GM18499 (cell line): ENCODE data around the gene MAEL.
A peak's percentile ranks its signal among the peaks of the same experiment; 100 is the strongest.
"Not testable (repeated sequence)": the region's sequence is repeated elsewhere in the genome, so short reads cannot be mapped to it uniquely, and the experiment has no call there.

Experiments used
- ATAC-seq: cut with Tn5 transposase; IDR thresholded peaks from one replicate; pipeline ENCODE4 v1.9.1; 2021; ENCODE audit warnings: moderate number of reproducible peaks; ENCODE audit not compliant: insufficient read depth, unreplicated experiment

MAEL gene

DNA sequence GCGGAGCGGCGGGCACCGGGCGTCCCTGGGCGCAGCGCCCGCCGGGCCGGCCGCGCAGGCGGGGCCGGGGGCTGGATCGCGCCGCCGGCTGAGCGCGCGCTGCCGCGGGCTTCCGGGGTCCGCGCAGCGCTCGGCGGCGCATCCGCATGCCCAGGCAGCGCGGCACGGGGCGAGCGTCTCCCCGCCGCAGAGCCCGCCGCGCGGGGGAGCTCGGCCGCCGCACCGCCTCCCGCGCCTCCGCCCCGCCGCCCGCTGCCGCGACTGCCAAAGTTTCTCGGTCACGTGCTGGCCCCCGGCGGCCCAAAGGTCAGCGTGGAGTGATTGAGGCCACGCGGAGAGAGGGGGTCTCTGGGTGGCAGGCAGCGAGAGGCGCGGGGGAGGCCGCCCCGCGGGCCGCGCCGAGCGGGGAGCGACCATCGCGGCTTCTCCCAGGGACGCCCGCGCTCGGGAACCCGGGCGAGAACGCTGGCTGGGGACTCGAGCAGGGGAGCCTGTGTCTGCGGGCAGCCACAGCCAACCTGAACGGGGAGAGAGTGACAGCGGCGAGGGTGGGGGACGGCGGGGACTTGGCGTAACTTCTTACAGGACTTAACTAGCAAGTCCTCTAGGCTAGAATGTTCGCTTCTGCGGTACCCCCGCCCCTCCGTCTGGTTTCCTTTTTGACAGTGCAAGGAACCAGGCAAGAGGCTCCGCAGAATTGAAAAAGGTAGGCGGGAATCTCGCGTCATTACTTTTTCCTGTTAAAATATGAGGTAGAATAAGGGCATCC, 13.5 kb upstream of the MAEL start, which contains the start of gene ILDR2:
TSS of gene ILDR2 (minus strand) at position 180 of the 769 bp plus-strand sequence. CDS start 272 bp downstream, outside the sequence.
- no peak for ATAC-seq

DNA sequence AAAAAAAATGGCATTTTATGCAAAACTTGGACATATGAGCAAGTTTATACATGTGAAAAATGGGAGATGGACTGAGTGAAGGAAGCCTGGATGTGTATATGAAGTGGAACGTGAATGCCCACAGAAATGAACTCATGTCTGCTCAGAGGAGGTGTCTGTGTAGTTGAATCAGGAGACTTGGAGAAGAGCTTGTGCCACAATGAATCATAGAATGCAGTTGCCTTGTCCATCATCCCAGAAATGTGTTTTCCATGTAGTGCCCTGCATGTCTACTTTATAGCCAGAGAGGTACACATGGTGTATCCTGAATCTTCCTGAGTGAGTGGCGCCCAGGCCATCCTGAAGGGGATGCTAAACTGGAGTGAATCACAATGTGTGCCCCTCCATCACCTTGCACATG, 11.1 kb upstream of the MAEL start:
- ATAC-seq = no peak

GRCh38 chr1:166978821-166979220, 10.3 kb upstream of the MAEL start:
- peak; percentile 76 for ATAC-seq

GRCh38 chr1:166980383-166980782, 8.7 kb upstream of the MAEL start:
- no peak for ATAC-seq

DNA sequence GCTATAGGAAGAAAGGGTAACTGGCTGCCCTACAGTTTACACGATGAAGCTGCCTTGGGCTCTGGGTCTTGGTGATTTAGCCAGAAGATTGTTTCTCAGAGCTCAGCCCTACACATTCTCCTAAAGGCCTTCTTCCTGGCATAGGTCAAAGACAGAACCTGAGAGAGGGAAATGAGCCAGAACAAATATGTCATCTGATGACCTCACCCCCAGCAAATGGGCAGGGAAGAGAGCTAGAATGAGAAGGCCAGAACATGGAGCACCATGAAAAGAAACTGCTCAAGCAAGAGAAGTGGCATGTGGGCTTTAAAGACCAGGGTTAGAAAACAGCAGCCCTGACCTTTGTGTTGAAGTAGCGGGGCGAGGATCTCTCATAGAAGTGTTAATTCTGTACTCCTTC, 8.3 kb upstream of the MAEL start:
- ATAC-seq = no peak

DNA sequence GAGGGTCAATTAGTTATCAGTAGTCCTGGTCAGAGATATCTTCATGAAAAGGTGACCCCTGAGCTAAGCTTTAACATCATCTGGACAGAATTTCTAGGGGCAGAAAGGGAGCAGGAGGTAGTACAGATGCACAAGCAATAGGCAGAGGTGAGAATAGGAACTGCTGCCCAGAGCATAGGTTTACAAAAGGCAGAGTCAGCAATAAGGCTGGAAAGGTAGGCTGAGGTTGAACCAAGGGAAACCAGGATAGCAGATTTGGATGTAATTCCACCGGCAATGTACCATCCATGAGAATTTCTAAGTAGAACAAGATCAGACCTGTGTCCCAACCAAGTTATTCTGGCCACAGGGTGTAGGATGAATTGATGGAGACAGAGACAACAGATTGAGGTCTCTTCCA, 7.5 kb upstream of the MAEL start:
- ATAC-seq = no peak

- ATAC-seq = no peak
Measured at GRCh38 chr1:166999075-166999474, 10.0 kb downstream of the MAEL start.

DNA sequence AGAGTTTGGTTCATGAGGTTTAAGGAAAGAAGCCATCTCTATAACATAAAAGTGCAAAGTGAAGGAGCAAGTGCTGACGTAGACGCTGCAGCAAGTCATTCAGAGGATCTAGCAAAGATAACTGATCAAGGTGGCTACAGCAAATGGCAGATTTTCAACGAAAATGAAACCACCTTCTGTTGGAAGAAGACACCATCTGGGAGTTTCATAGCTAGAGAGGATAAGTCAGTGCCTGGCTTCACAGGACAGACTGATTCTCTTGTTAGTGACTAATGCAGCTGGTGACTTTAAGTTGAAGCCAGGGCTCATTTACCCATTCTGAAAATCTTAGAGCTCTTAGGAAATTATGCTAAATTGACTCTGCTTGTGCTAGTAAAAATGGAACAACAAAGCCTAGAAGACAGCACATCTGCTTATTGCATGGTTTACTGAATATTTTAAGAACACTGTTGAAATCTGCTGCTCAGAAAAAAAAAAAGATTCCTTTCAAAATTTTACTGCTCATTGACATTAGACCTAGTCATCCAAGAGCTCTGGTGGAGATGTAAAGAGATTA, 10.5 kb downstream of the MAEL start:
- ATAC-seq = no peak

DNA sequence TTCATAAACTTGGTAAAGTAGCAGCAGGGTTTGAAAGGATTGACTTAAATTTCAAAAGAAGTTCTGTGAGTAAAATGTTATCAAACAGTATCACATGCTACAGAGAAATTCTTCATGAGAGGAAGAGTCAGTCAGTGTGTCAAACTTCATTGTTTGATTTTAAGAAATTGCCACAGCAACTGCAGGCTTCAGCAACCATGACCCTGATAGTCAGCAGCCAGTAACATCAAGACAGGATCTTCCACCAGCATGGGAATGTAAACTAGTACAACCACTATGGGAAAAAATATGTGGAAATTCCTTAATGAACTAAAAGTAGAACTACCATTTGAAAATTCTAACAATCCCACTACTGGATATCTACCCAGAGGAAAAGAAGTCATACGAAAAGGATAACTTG, 11.5 kb downstream of the MAEL start:
- no peak for ATAC-seq

DNA sequence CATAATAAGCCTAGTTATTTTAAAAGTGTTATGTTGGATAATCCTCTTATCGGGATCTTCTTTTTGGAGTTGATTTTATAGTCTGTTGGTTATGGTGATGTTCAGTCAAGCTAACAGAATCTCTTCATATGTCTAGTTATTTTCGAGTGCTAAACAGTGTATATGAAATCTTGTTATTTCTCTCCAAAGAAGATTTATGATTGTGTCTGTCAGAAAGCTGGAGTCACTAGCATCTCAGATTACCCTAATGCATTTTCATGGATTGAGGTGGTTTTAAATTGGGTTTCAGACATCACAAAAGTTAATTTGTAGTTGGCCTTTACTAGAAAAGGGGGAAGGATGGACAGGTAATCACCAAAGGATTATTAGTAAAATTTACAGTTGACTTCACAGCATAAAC, 13.3 kb downstream of the MAEL start:
- no peak for ATAC-seq

- ATAC-seq = no peak
Measured at GRCh38 chr1:167003711-167004110, 14.6 kb downstream of the MAEL start.

GRCh38 chr1:167011560-167012191, 22.6 kb downstream of the MAEL start:
- no peak for ATAC-seq

- ATAC-seq = no peak
Measured at GRCh38 chr1:167012570-167012969, 23.5 kb downstream of the MAEL start.

DNA sequence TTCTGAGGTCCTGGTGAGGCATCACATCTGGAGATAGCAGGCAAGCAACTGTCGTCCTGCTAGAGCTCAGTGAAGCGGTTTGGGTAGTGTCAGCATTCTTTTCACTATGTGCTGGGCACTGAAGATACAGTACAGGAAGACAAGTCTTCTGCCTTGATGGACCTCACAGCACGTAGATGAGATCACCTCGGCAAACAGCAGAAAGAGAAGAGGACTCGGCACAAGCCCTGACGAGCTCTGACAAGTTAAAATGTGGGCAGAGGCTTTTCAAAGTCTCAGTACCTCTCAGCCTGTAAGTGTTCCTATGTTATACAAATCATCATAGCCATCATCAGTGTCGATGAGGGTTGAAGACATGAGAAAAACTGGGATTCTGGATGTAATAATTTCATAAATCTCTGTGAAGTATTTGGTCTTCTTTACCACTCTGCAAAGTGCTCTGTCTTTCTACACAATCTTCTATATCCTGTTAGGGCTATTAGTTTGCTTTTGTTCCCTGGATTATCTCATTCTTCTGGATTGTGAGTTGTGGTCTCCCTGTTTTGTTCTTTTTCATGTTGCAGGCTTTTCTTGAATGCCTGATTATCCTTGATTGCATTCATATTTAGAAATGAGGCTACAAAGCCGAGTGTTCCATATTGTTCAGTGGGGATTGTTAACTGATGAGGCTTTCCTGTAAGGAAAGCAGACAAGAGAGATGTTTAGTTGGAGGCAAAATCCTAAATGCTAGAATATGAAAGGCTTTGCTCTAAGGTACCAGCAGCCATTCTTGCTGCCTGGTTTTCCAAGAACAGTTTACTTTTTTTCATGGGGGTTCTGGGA, 24.2 kb downstream of the MAEL start:
- ATAC-seq = no peak

DNA sequence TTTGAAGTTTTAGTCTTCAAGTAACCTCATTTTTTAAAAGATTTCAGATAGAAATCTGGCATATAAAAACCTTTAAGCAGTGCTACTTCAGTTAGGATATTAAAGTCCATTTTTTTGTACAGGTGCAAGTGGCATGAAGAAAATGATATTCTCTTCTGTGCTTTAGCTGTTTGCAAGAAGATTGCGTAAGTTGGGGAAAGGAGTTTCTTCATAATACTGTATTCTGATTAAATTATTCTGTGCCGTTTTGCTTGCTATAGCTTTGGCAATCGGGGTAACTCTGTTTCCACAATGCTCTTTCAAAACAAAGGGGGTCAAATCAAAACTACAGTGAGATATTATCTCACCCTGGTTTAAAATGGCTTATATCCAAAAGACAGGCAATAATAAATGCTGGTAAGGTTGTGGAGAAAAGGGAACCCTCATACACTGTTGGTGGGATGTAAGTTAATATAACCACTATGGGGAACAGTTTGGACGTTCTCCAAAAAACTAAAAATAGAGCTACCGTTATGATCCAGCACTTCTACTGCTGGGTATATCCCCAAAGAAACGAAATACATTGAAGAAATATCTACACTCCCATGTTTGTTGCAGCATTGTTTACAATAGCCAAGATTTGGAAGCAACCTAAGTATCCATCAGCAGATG, 27.1 kb downstream of the MAEL start:
- ATAC-seq = no peak

- no peak for ATAC-seq
Measured at GRCh38 chr1:167022384-167022783, 33.3 kb downstream of the MAEL start.

DNA sequence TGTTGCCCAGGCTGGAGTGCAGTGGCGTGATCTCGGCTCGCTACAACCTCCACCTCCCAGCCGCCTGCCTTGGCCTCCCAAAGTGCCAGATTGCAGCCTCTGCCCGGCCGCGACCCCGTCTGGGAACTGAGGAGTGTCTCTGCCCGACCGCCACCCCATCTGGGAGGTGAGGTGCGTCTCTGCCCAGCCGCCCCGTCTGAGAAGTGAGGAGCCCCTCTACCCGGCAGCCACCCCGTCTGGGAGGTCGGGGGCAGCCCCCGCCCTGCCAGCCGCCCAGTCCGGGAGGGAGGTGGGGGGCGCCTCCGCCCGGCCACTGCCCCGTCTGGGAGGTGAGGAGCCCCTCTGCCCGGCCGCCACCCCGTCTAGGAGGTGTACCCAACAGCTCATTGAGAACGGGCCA, 40.5 kb downstream of the MAEL start:
- not testable (repeated sequence) for ATAC-seq

GRCh38 chr1:167033646-167034045, 44.6 kb downstream of the MAEL start:
- ATAC-seq = no peak

DNA sequence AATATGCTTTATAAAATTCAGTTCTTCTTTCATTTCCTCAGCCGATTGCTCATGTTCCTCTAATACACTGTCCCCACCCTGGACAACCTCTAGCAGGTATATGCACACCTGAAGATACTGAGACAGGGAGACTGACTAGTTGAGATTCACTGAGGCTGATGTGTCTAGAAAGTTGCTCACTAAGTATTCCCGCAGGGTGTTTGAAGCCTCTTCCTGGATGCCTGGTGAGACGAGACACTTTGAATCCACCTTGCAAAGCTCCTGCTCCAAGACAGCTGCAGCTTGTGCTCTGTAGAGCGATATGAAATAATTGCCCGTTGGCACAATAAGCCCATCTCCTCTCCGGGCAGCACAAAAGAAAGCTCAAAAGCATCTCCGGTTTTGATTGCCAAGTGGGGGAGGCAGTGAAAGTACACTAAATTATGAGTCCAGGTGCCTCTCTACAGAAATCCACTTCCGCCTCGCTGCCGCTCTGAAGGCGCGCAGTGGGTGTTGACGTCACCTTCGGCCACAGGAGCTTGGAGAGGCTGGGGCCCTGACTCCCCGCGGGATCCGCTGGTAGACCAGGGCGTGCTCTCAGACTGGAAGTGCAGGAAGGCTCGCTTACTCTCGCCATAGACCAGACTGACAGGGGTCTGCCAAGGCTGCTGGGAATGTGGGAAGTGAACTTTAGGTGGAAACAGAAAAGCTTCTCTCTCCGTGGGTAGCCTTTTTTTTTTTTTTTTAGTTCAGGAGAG, 54.8 kb downstream of the MAEL start:
- ATAC-seq = peak; percentile 91

DNA sequence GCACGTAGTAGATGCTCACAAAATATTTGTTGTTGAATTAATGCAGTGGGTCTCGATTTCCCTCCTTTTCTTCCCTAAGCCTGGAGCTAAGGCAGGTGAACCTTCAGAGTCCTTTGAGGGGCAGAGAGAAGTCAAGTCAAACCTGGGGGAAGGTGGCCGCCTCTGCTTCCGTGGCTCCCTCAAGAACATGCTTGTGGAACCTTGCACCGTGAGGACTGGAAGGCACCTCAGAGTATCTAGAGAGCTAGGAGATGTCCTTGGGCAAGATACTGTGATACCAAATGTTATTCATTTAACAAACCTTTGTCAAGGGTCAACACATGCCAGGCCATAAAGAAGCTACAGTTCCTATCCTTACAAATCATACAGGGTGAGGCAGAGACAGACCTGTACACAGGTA, 62.8 kb downstream of the MAEL start:
- ATAC-seq = no peak
